Putamen (tissue), 1 donor: Measurements from ENCODE around the gene PTAFR.
"Not testable (repeated sequence)": the region's sequence is repeated elsewhere in the genome, so short reads cannot be mapped to it uniquely, and the experiment has no call there.

ENCODE experiments used
- DNase-seq: peaks from one replicate; pipeline ENCODE4 v3.0.0-alpha.2; 2016; ENCODE audit warnings: low spot score

The PTAFR gene

DNA sequence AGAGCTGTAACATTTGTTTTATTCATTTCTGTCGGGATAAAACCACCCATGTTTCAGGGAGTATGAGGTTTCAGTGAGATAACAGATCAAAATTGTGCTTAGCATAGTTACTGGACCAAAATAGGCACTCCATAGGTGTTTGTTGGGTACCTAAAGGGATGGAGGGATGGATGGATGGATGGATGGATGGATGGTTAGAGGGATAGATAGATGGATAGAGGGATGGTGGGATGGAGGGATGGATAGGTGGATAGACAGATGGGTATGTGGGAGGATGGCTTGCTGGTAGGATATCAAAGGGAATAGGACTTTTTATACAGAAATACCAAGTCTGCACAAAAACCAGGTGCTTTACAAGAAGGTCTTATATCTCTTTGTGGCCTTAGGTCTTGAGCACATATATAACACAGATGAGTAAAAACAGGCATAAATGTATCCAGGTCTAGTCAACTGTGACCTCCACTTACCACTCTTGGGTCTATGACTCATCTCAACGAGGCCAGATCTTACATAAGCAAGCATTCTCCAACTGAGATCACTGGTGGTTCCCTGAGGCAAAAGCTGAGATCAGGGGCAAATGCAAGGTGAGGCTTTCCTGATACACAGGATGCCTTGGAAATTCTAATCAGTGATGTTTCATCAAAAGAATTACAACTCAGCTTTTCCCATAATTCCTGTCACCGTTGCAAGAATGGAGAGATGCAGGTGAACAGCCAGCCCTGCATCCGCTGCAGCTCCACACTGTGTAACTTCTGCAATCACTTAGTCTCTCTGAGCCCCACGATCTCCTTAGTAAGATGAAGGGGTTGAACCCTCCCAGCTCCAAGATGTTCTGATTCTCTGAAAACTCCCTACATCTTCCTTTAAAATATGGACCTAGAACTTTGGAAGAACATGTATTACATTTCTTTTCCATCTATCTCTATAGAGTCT is 32.0 kb downstream of the PTAFR start:
- no peak for DNase-seq

DNA sequence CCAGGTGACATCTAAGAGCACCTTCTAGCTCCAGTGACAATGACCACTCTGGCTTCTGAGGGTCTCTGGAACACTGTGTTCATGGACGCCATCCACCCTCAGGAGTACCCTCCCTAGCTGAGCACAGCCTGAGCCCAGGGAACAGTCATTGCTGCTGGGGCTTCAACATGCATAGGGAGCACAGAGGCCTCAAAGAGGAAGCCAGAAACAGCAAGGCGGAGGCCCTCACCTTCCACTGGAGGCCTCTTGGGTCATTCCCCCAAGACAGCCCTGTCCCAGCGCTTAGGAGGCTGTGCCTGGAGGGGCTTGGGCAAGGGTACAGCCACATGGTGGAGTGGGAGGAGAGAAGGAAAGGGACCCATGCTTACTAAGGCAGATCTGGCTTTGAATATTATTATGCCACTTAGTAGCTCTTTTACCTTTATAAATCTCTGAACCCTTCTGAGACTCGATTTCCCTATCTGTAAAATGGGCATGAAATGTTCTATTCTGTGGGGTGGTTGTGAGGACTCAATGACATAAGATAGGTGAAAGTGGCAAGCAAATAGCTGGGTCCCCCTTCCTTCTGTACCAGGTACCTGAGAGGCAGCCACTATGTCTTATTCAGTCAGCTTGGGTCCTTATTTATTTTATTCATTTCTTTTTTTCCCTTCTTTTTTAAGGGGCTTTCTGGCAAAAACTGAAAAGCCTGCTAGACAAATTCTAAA is 32.8 kb downstream of the PTAFR start:
- DNase-seq: no peak

GRCh38 chr1:28141685-28142084 is 34.8 kb downstream of the PTAFR start:
- no peak for DNase-seq

DNA sequence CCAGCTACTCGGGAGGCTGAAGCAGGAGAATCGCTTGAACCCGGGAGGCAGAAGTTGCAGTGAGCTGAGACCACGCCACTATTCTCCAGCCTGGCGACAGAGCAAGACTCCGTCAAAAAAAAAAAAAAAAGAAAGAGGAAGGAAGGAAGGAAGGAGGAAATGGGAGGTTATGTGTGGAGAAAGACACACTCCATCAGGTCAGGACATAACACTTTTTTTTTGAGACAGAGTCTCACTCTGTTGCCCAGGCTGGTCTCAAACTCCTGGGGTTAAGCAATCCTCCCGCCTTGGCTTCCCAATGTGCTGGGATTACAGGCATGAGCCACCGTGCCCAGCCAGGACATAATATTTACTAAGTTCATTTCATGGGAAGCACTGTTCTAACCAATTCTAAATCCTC is 36.6 kb downstream of the PTAFR start:
- DNase-seq: not testable (repeated sequence)

DNA sequence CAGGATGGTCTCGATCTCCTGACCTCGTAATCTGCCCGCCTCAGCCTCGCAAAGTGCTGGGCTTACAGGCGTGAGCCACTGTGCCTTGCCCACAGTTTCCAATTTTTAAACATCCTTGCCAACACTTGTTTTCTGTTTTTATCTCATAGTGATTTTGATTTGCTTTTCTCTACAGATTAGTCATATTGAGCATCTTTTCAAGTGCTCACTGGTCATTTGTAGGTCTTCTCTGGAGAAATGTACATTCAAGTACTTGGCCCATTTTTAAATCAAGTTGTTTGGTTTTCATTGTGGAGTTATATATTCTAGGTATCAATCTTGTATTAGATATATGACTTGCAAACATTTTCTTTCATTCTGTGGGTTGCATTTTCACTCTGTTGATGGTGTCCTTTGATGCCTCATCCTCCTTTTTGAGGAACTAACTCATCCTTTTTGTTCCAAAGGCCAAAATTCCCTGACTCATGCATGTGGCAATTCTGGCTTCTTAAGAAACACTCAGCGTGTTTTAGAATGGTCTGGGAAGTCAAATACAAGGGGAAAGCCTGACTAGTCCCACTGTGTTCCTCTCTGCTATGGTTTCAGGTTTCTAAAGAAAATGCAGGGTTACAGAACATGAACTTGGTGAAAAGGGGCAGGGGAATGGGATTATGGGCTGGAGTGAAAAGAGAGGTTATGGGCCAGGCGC is 37.3 kb downstream of the PTAFR start:
- DNase-seq: no peak

- DNase-seq: no peak
Measured at GRCh38 chr1:28136922-28137613, 39.4 kb downstream of the PTAFR start.

DNA sequence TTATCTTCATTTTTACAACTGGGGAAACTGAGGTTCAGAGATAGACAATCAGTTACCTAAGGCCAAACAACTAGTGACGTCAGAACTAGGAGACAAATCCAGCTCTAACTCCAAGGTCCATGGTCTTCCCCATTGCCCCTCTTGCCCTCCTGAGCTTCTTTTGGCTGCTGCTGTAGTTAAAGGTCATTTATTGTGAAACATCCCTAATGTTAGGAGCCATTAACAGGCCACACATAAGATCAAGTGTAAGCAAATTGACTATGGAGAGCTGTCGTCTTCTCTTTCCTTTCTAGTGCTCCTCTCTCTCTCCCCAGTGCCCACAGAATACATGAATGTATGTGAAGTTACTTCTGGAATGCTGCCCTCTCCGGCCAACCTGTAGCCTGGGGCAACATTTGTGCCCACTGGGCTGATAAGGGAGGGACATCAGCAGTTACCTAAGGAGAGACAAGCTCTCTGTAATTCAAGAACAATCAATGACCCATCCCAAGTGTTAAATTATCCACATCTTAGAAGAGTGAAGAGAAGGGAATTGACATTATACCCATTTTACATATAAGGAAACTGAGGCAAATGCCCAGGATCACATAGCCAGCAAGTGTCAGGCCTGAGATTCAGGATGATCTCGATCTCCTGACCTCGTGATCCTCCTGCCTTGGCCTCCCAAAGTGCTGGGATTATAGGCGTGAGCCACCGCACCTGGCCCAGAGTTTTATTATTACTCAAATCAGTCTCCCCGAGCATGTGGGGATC is 40.1 kb downstream of the PTAFR start:
- DNase-seq: no peak

- DNase-seq: no peak
Measured at GRCh38 chr1:28135371-28136168, 40.9 kb downstream of the PTAFR start.

- no peak for DNase-seq
Measured at GRCh38 chr1:28134651-28135207, 41.8 kb downstream of the PTAFR start.

- DNase-seq: no peak
Measured at GRCh38 chr1:28132171-28133167, 44.0 kb downstream of the PTAFR start.

DNA sequence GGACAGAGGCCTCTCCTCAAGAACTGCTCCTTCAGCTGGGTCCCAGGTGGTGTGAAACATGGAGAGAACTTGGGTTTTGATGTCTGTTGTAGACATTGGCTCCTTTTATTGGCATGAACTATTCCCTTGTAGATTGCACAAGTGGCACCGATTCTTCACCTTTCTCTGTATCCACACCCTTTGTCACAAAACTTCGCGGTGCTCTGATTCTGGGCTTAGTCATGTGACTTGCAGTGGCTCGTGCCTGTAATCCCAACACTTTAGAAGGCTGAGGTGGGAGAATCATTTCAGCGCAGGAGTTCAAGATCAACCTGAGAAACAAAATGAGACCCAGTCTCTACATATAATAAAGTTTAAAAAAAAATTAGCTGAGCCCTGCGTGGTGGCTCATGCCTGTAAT is 45.6 kb downstream of the PTAFR start:
- DNase-seq: no peak

GRCh38 chr1:28129150-28129549 is 47.3 kb downstream of the PTAFR start:
- DNase-seq: no peak

GRCh38 chr1:28127617-28128257 is 48.8 kb downstream of the PTAFR start:
- DNase-seq: peak; percentile 39

- DNase-seq: no peak
Measured at GRCh38 chr1:28126783-28127490, 49.6 kb downstream of the PTAFR start.

DNA sequence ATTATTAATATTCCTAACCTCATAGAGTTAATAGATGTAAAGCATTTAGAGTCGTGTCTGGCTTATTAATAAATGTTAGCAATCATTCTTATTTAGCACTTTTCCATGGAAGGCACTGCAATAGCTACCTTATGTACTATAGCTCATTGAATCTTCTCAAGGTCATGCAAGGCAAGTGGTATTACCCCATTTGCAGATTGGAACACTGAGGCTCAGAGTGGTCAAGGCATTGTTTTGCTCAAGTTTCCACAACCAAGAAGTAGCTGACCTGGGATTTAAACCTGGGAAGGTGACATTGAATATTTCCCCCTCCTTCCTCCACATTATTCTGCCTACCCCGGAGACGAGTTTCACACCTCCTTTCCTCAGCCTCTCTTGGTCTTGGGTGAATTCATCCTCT is 50.3 kb downstream of the PTAFR start:
- DNase-seq: no peak

DNA sequence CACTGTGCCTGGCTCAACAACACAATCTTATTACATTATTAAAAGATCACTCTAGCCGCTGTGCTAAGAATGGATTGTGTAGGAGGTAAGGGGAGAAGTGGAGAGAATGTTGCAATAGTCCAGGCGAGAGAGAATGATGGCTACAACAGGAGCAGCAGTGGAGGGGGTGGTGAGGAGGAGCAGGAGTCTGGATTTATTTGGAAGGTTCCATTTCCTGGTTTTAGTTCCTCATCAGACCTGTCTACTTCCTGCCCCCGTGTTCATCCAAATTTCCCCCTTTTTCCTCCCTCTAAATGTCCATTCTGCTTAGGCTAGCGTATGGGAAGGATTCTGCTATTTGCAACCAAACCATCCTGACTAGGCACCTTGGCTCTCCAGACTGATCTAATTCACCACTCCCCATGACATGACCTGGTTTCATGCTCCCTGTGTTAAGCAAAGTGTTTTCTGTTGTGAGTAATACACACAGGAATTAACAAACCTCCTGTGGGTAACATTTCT is 53.0 kb downstream of the PTAFR start:
- no peak for DNase-seq

DNA sequence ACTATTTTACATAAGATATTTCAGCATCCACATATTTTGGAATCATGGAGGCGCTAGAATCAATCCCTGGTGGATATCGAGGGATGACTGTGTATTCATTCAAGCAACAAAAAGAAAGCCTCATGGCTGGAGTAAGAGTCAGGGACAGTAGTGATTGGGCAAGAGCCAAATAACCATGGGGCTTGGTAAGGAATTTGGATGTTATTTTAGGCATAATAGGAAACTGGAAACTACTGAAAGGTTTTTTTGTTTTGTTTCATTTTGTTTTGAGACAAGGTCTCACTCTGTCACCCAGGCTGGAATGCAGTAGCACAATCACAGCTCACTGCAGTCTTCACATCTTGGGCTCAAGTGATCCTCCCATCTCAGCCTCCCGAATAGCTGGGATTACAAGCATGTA is 54.3 kb downstream of the PTAFR start:
- no peak for DNase-seq

- DNase-seq: no peak
Measured at GRCh38 chr1:28119556-28119955, 56.9 kb downstream of the PTAFR start.
